Epithelial cell of esophagus (primary cell): ENCODE results near the gene ANTXR2.

Source experiments
- DNase-seq: peaks from one replicate; pipeline ENCODE4 v3.0.0; 2010; ENCODE audit warnings: low read depth
- H3K4me3 ChIP-seq: 2 replicates; pipeline ENCODE4 v1.5.1; 2011; ENCODE audit warnings: mild to moderate bottlenecking, low read length, control low read depth
- TF ChIP-seq, protein P1 (sequence below): IDR thresholded peaks from 2 replicates; pipeline ENCODE4 v1.5.1; 2011; ENCODE audit warnings: low read depth, mild to moderate bottlenecking, low read length, control low read depth, inconsistent platforms; ENCODE audit not compliant: insufficient read depth; ENCODE audit errors: missing control alignments

ANTXR2 gene

DNA sequence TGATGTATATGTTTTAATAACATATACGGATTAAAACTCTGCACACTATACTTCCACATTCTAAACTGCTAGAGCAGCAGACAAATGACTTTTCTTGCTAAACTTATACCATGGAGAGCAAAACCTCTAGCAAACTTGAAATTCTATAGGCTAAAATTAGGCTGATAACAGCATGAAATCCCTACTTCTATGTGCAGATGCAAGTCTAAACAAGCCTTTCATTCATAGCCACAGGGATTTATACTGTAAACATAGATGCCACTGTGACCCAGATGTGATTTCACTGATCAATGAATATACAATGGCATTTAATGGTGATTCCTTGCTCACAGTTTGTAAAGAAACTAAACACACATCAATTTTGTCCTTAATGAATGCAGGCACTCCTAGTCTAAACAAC is 151.0 kb downstream of the ANTXR2 start:
- no peak overlapping the region for H3K4me3 ChIP-seq
- peak; percentile 32 for DNase-seq
- TF ChIP-seq, protein P1, sequence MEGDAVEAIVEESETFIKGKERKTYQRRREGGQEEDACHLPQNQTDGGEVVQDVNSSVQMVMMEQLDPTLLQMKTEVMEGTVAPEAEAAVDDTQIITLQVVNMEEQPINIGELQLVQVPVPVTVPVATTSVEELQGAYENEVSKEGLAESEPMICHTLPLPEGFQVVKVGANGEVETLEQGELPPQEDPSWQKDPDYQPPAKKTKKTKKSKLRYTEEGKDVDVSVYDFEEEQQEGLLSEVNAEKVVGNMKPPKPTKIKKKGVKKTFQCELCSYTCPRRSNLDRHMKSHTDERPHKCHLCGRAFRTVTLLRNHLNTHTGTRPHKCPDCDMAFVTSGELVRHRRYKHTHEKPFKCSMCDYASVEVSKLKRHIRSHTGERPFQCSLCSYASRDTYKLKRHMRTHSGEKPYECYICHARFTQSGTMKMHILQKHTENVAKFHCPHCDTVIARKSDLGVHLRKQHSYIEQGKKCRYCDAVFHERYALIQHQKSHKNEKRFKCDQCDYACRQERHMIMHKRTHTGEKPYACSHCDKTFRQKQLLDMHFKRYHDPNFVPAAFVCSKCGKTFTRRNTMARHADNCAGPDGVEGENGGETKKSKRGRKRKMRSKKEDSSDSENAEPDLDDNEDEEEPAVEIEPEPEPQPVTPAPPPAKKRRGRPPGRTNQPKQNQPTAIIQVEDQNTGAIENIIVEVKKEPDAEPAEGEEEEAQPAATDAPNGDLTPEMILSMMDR: no peak

DNA sequence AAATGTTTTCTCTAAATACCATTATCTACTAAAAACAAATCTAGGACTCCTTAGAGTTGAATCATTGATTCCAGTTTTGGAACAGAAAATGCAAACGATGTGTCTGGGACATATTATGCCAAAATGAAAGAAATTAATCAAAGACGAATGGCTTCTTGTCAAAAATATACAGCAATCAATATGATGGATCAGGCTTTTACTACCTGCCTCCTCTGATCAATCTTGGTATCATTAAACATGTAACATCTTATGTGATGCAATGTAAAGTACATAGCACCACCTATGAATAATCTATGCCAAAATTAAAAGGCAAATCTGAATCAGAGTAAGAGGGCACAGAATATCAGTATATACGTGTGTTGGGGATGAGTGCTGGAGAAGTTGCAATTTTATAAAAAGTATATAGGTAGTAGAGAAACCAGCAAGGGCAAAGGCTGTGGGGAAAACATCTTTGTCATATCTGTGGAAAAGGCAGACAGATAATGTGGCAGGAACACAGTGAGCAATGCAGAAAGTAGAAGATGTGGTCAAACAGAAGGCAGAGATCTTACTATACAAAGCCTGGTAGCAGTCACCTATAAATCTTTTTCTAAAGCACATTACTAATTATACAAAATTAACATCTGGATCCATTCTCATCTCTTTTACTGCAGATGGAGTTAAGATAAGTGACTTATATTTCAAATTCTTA is 152.7 kb downstream of the ANTXR2 start:
- TF ChIP-seq, protein P1: no peak
- no peak overlapping the region for H3K4me3 ChIP-seq
- DNase-seq: no peak

DNA sequence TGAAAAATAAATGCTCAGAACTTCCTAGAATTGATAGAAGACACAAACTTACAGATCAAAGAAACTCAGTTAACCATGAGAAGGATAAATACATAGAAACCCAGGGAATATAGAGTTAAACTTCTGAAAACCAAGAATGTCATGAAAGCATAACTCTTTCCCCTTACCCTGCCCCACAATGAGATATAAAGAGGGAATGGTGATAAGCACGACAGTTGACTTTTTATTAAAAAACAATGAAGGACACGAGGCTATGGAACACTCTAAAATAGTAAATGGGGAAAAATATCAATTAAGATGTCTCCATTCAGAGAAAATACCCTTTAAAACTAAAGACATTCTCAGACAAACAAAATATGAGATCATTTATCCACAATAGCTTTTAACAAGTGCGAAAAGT is 154.7 kb downstream of the ANTXR2 start:
- no peak overlapping the region for H3K4me3 ChIP-seq
- TF ChIP-seq, protein P1: no peak
- DNase-seq: no peak

DNA sequence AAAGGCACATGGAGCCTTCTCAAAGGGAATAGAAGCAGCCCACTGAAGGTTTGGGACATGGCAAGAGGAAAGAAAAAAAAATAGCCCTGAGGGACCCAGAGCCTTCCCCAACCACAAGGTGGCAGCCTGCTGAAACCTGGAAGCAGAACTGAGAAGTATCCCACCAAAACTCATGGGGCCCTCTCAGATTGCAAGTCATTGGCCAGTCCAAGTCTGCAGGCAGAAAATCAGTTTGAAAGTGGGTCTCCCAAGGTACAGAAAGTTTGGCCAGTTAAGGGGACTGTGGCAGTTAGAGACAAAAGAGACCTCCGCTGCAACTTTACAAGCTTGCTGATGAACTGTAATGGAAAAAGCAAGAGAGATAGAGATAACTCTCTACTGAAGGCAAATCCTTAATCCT is 155.8 kb downstream of the ANTXR2 start:
- peak; percentile 65 for DNase-seq
- TF ChIP-seq, protein P1: peak; percentile 87
- no peak overlapping the region for H3K4me3 ChIP-seq

DNA sequence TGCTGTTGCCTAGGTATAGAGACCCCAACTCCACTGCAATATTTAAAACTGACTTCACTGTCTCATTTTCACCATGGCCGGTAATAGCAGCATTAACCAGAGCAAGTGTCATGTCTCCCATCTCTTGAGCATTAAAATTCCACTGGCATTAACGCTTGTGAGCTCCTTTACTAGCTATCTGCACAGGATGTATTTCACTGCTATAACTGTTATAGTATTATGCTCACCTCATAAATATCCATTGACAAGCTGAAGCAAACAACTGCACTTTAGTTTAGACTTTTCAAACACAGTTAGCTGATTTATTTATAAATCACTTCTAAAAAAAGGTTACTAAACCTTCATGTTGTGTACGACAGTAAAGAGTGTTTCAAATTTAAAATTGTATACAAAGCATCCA is 157.8 kb downstream of the ANTXR2 start:
- TF ChIP-seq, protein P1: no peak
- no peak overlapping the region for H3K4me3 ChIP-seq
- DNase-seq: no peak

DNA sequence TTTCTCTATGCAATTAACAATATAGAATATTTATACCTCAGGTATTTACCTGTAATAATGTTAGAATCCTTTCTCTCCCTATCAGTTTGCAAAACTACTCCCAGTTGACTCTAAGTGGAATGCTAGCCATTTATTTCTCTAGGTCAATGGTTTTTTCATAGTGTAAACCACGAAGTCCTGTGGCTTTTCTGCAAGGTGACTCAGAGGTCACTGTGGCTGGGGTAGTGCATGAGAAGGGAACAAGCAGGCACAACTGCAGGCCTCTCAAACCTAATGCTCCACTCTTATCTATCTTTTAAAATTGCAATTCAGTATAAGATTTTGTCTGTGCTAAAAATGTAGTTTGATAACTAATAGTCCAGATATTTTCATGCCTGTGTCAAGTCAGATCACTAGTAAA is 159.4 kb downstream of the ANTXR2 start:
- TF ChIP-seq, protein P1: no peak
- no peak overlapping the region for H3K4me3 ChIP-seq
- DNase-seq: no peak

DNA sequence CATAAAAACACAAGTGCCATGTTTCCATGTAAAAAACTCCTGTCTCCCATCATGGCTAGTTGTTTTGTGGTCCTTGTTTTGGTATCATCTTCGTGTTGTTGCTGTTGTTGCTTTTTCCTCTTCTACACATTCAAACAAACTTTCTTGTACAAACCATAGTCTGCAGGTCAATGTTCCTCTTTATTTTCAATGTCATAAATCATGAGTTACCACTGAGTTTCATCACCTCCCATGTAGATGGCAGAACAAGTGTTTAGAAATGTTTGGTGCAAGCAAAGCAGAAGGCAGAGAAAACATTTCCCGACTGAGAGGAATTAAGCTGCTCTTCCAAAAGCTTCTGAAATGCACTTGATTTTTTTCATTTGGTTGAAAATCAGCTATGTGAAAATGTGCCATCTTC is 166.0 kb downstream of the ANTXR2 start:
- TF ChIP-seq, protein P1: no peak
- H3K4me3 ChIP-seq: no peak overlapping the region
- DNase-seq: no peak
